ENCODE data around the gene TAF15. TPM values are rescaled to one million over a fixed set of nuclear protein-coding genes. Genes with fewer than 3 reads are reported as not detected.

Gene TAF15
- total and polyA plus RNA-seq, 10 of the 15 experiments (the other 5 are each of a cell fraction or from before 2014, with no cell fraction given): 9.5 to 259 (median 40.4) TPM

DNA sequence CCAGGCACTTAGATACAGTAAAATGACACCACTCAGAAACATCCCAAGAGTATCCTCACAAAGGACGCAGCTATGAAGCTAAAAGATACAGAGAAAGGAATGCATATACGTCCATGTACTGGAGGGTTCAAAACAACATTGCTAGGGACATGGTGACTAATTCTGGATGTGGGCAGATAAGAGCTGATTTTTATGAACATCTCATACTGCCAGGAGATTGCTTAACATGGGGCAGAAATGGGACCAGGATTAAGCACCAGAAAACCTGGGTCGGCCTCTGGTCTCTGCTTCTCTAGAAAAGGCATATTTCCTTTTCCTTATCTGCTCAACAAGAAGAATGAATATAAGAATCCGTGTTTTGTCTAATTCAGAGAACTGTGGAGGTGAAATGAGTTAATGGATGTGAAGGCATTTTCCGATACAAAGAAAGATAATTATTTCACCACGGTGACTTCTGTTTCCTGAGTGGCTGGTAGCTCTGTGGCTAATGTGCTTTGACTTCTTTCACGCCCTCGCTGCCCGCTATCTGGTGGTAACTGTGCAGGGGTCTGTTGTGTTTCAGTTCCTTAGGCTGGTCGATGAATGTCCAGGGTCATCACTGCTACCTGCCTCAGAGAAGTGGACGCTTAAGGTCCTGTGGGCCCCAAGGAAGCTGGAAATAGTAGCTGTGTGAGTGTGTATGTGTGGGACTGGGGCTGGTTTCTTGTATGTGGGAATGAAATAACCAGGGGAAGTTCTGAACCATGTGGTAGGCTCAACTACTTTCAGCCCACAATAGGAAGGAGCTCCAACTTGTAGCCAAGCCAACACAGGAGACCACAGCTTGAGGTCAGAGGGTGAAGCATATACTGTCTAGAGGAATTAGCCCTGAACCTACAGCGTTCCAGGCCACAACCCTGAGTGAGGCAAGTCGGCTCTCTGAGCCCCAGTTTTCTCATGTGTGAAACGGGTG, 86.6 kb downstream of the TAF15 start:
- RAD21 ChIA-PET (ENCODE audit: unreplicated experiment): interaction anchor here (0.5 to 9.4 kb wide), 8 partner anchors 18 to 194 kb away, joined by 3 to 125 read pairs (median 3); partner anchors contain the start of genes CCL3 and CCL5
- no peaks in the 10 kb centered on the region for H3K79me2 ChIP-seq (ENCODE audit: control insufficient read depth, insufficient read depth, low read length)
- H4K20me1 ChIP-seq (ENCODE audit: control insufficient read depth, insufficient read depth): no peaks in the 10 kb centered on the region
- DNase-seq (ENCODE audit: low read depth, low spot score): no peak
- no peak overlapping the region for H3K4me3 ChIP-seq
- intact Hi-C loops (cut with micrococcal nuclease; ENCODE audit: unreplicated experiment) (no loop called here), in situ Hi-C loops (cut with MboI) (no loop called here)
- CTCF ChIA-PET: interaction anchor here (1.1 to 1.6 kb wide), 3 partner anchors 16 to 253 kb away, joined by 3 to 10 read pairs (median 5); partner anchors contain the start of gene CCL5
- 50% methylated on average over 14 of the region's 14 CpGs for WGBS (ENCODE audit: insufficient coverage, insufficient replicate concordance, low lambda C conversion rate, missing lambda C conversion rate)
- H3K27ac ChIP-seq (ENCODE audit: control insufficient read depth, insufficient read depth): 0 out of 2 replicates have a peak overlapping the region, but pooled peaks have one; percentile 45
- H3K9ac ChIP-seq (ENCODE audit: control insufficient read depth, insufficient read depth, low read length): no peak overlapping the region
- ATAC-seq: peak; percentile 69
- H3K4me1 ChIP-seq (ENCODE audit: control insufficient read depth, insufficient read depth, low read length): peaks cover 22% of the 10 kb centered on the region
- no peaks in the 10 kb centered on the region; the same call in 2 of the 3 replicates for H3K9me3 ChIP-seq (replicated peaks; ENCODE audit: control insufficient read depth, insufficient read depth, low read length)
- H2AFZ ChIP-seq (ENCODE audit: control insufficient read depth, low read depth, low read length): peak overlapping the region; percentile 62
- SMC1A ChIA-PET (ENCODE audit: uncharacterized antibody, unreplicated experiment): interaction anchor here (0.9 to 11.3 kb wide), 7 partner anchors 10 to 178 kb away, joined by 3 to 155 read pairs (median 3); partner anchors contain the start of genes CCL5 and RDM1
- no peaks in the 10 kb centered on the region for H3K27me3 ChIP-seq (replicated peaks in 1 of 2; ENCODE audit: control insufficient read depth in 2 of 2, insufficient read depth in 2 of 2, low read length in 1 of 2)
- POLR2A ChIA-PET: interaction anchor here (0.6 to 1.6 kb wide), 5 partner anchors 13 to 200 kb away, joined by 3 to 10 read pairs (median 3); partner anchors contain the start of gene CCL5
- FAIRE-seq: no peak
- BruUV-seq (replicated peaks): no TSS peak
- H3K4me2 ChIP-seq (ENCODE audit: control insufficient read depth, insufficient read depth): peak overlapping the region; percentile 46
- no peaks in the 10 kb centered on the region for H3K36me3 ChIP-seq (ENCODE audit: control insufficient read depth in 2 of 2, insufficient read depth in 2 of 2, low read length in 1 of 2)
- TF ChIP-seq IRF4 (IDR thresholded peaks at IDR 0.05; ENCODE audit: low read depth, low read length) (no peak), MTA3 (IDR thresholded peaks at IDR 0.05; ENCODE audit: borderline replicate concordance, low read length) (peak; percentile 81; the same call in 1 of the 2 replicates), RUNX3 (IDR thresholded peaks at IDR 0.05; ENCODE audit: low read length) (peak; percentile 94), FOXM1 (IDR thresholded peaks at IDR 0.05; ENCODE audit: low read depth, low read length) (peak; percentile 46; the same call in 1 of the 2 replicates), EED (IDR thresholded peaks at IDR 0.05; ENCODE audit: low read depth) (peak; percentile 79), BHLHE40 (IDR thresholded peaks at IDR 0.05; ENCODE audit: borderline replicate concordance in 1 of 2, low read depth in 2 of 2, low read length in 1 of 2) (no peak; a peak in 1 of 4 replicates), BCL11A (IDR thresholded peaks at IDR 0.05; ENCODE audit: low read depth, low read length) (0 out of 2 replicates have a peak, but pooled peaks have one; percentile 4), SPI1 (IDR thresholded peaks at IDR 0.05; ENCODE audit: borderline replicate concordance, insufficient read depth, low read depth, low read length) (peak; percentile 71; the same call in 1 of the 2 replicates), MEF2A (IDR thresholded peaks at IDR 0.05; ENCODE audit: insufficient read depth, low read depth, low read length) (0 out of 2 replicates have a peak, but pooled peaks have one; percentile 27), NBN (IDR thresholded peaks at IDR 0.05) (0 out of 2 replicates have a peak, but pooled peaks have one; percentile 18)
- TF ChIP-seq, protein P1, sequence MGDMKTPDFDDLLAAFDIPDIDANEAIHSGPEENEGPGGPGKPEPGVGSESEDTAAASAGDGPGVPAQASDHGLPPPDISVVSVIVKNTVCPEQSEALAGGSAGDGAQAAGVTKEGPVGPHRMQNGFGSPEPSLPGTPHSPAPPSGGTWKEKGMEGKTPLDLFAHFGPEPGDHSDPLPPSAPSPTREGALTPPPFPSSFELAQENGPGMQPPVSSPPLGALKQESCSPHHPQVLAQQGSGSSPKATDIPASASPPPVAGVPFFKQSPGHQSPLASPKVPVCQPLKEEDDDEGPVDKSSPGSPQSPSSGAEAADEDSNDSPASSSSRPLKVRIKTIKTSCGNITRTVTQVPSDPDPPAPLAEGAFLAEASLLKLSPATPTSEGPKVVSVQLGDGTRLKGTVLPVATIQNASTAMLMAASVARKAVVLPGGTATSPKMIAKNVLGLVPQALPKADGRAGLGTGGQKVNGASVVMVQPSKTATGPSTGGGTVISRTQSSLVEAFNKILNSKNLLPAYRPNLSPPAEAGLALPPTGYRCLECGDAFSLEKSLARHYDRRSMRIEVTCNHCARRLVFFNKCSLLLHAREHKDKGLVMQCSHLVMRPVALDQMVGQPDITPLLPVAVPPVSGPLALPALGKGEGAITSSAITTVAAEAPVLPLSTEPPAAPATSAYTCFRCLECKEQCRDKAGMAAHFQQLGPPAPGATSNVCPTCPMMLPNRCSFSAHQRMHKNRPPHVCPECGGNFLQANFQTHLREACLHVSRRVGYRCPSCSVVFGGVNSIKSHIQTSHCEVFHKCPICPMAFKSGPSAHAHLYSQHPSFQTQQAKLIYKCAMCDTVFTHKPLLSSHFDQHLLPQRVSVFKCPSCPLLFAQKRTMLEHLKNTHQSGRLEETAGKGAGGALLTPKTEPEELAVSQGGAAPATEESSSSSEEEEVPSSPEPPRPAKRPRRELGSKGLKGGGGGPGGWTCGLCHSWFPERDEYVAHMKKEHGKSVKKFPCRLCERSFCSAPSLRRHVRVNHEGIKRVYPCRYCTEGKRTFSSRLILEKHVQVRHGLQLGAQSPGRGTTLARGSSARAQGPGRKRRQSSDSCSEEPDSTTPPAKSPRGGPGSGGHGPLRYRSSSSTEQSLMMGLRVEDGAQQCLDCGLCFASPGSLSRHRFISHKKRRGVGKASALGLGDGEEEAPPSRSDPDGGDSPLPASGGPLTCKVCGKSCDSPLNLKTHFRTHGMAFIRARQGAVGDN (IDR thresholded peaks at IDR 0.05): peak; percentile 85
- TF ChIP-seq, protein P2, sequence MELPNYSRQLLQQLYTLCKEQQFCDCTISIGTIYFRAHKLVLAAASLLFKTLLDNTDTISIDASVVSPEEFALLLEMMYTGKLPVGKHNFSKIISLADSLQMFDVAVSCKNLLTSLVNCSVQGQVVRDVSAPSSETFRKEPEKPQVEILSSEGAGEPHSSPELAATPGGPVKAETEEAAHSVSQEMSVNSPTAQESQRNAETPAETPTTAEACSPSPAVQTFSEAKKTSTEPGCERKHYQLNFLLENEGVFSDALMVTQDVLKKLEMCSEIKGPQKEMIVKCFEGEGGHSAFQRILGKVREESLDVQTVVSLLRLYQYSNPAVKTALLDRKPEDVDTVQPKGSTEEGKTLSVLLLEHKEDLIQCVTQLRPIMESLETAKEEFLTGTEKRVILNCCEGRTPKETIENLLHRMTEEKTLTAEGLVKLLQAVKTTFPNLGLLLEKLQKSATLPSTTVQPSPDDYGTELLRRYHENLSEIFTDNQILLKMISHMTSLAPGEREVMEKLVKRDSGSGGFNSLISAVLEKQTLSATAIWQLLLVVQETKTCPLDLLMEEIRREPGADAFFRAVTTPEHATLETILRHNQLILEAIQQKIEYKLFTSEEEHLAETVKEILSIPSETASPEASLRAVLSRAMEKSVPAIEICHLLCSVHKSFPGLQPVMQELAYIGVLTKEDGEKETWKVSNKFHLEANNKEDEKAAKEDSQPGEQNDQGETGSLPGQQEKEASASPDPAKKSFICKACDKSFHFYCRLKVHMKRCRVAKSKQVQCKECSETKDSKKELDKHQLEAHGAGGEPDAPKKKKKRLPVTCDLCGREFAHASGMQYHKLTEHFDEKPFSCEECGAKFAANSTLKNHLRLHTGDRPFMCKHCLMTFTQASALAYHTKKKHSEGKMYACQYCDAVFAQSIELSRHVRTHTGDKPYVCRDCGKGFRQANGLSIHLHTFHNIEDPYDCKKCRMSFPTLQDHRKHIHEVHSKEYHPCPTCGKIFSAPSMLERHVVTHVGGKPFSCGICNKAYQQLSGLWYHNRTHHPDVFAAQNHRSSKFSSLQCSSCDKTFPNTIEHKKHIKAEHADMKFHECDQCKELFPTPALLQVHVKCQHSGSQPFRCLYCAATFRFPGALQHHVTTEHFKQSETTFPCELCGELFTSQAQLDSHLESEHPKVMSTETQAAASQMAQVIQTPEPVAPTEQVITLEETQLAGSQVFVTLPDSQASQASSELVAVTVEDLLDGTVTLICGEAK (IDR thresholded peaks at IDR 0.05; ENCODE audit: borderline replicate concordance): no peak

All from GM12878 (cell line).